Suprapubic skin (tissue), 4 donors: ENCODE data around the gene POLA2. TPM values are rescaled to one million over a fixed set of nuclear protein-coding genes. Genes with fewer than 3 reads are reported as not detected.
A peak's percentile ranks its signal among the peaks of the same experiment; 100 is the strongest.

ENCODE experiments used
- DNase-seq, 2 donors: peaks; one replicate each; pipeline ENCODE4 v3.0.0-alpha.2; 2019; ENCODE audit warnings: low spot score in 2 of 2
- H3K27ac ChIP-seq: fragments of 200-600 bp; sonication (generic); one replicate; pipeline ENCODE4 v1.5.1; 2019
- H3K27me3 ChIP-seq: fragments of 200-600 bp; sonication (generic); one replicate; pipeline ENCODE4 v1.5.1; 2019
- H3K36me3 ChIP-seq: fragments of 200-600 bp; sonication (generic); one replicate; pipeline ENCODE4 v1.5.1; 2019
- H3K4me1 ChIP-seq: fragments of 200-600 bp; sonication (generic); one replicate; pipeline ENCODE4 v1.5.1; 2019
- H3K4me3 ChIP-seq: fragments of 200-600 bp; sonication (generic); one replicate; pipeline ENCODE4 v1.5.1; 2019; ENCODE audit warnings: mild to moderate bottlenecking
- H3K9me3 ChIP-seq: fragments of 200-600 bp; sonication (generic); one replicate; pipeline ENCODE4 v1.5.1; 2019
- CTCF ChIP-seq, 2 donors: fragments of 200-600 bp in 1 of 2; fragments of 450-650 bp in 1 of 2; sonication (generic) in 1 of 2; IDR thresholded peaks; one replicate each; pipeline ENCODE4 v1.5.1; 2016 to 2019; ENCODE audit warnings: antibody characterized with exemption in 2 of 2, mild to moderate bottlenecking in 1 of 2, moderate library complexity in 1 of 2
- EP300 ChIP-seq: sonication (generic); formaldehyde crosslinking; IDR thresholded peaks from one replicate; pipeline ENCODE4 v1.6.1; 2017; ENCODE audit warnings: antibody characterized with exemption
- POLR2A ChIP-seq, 2 donors: fragments of 450-650 bp; IDR thresholded peaks; one replicate each; pipeline ENCODE4 v1.6.1; 2017; ENCODE audit warnings: antibody characterized with exemption in 2 of 2, mild to moderate bottlenecking in 2 of 2, moderate library complexity in 2 of 2
- POLR2AphosphoS5 ChIP-seq, 3 donors: sonication (generic); formaldehyde crosslinking; IDR thresholded peaks; one replicate each; pipeline ENCODE4 v1.6.1; 2017; ENCODE audit warnings: antibody characterized with exemption in 3 of 3
- WGBS: methylation state at CpG from one replicate; pipeline ENCODE4 v1.1.5; 2018; 5-methylcytosine and 5-hydroxymethylcytosine counted together
- total RNA-seq, 4 donors: library from RNA; depleted of rRNA; stranded (reverse); fragments of >200 nt; gene quantifications; one replicate each; pipeline ENCODE4 v1.1.0, GENCODE V29; 2016

Gene POLA2
- total RNA-seq, 4 donors from 2014 or later: 4.5 to 19.7 (median 7.3) TPM

- no peak for TF ChIP-seq POLR2A (IDR thresholded peaks at IDR 0.05)
- DNase-seq: peak in 1 of 2 donors; percentile 82
- 67% methylated on average over 11 of the region's 12 CpGs for WGBS
- Histone ChIP-seq H3K4me3 (no peak overlapping the region), H3K36me3 (peaks cover 41% of the 10 kb centered on the region), H3K27me3 (no peaks in the 10 kb centered on the region), H3K4me1 (peaks cover 31% of the 10 kb centered on the region), H3K9me3 (no peaks in the 10 kb centered on the region), H3K27ac (peak overlapping the region; percentile 70)
Observed at GRCh38 chr11:65298655-65299179, 37.0 kb downstream of the POLA2 start.

- Histone ChIP-seq H3K36me3 (peaks cover 25% of the 10 kb centered on the region), H3K4me3 (no peak overlapping the region), H3K27ac (no peak overlapping the region), H3K4me1 (peaks cover 28% of the 10 kb centered on the region), H3K27me3 (no peaks in the 10 kb centered on the region), H3K9me3 (no peaks in the 10 kb centered on the region)
- WGBS: 88% methylated on average over 17 of the region's 17 CpGs
- no peak for TF ChIP-seq EP300
- TF ChIP-seq POLR2AphosphoS5 (IDR thresholded peaks at IDR 0.05): no peak
- TF ChIP-seq CTCF (IDR thresholded peaks at IDR 0.05): no peak
- no peak for TF ChIP-seq POLR2A (IDR thresholded peaks at IDR 0.05)
- no peak for DNase-seq
Observed at GRCh38 chr11:65300621-65301275, 39.0 kb downstream of the POLA2 start.

GRCh38 chr11:65301491-65302329, 39.9 kb downstream of the POLA2 start:
- no peak for DNase-seq
- Histone ChIP-seq H3K27me3 (no peaks in the 10 kb centered on the region), H3K4me1 (peaks cover 28% of the 10 kb centered on the region), H3K27ac (no peak overlapping the region), H3K36me3 (peaks cover 16% of the 10 kb centered on the region), H3K9me3 (no peaks in the 10 kb centered on the region), H3K4me3 (no peak overlapping the region)
- no peak for TF ChIP-seq POLR2A (IDR thresholded peaks at IDR 0.05)
- TF ChIP-seq CTCF (IDR thresholded peaks at IDR 0.05): no peak
- no peak for TF ChIP-seq EP300
- TF ChIP-seq POLR2AphosphoS5 (IDR thresholded peaks at IDR 0.05): no peak
- WGBS: 82% methylated on average over 6 of the region's 12 CpGs

GRCh38 chr11:65303555-65303954, 41.8 kb downstream of the POLA2 start:
- no peak for DNase-seq
- Histone ChIP-seq H3K4me3 (no peak overlapping the region), H3K4me1 (peaks cover 23% of the 10 kb centered on the region), H3K9me3 (no peaks in the 10 kb centered on the region), H3K27me3 (no peaks in the 10 kb centered on the region), H3K36me3 (peaks cover 4% of the 10 kb centered on the region), H3K27ac (no peak overlapping the region)
- TF ChIP-seq POLR2A (IDR thresholded peaks at IDR 0.05) (no peak), CTCF (IDR thresholded peaks at IDR 0.05) (no peak), EP300 (no peak), POLR2AphosphoS5 (IDR thresholded peaks at IDR 0.05) (no peak)
- WGBS: 79% methylated on average over 1 of the region's 3 CpGs

GRCh38 chr11:65304110-65304509, 42.3 kb downstream of the POLA2 start:
- no peak for DNase-seq
- TF ChIP-seq CTCF (IDR thresholded peaks at IDR 0.05) (no peak), POLR2AphosphoS5 (IDR thresholded peaks at IDR 0.05) (no peak), EP300 (no peak), POLR2A (IDR thresholded peaks at IDR 0.05) (no peak)
- Histone ChIP-seq H3K4me3 (no peak overlapping the region), H3K27me3 (no peaks in the 10 kb centered on the region), H3K27ac (no peak overlapping the region), H3K4me1 (peaks cover 25% of the 10 kb centered on the region), H3K36me3 (peaks cover 4% of the 10 kb centered on the region), H3K9me3 (no peaks in the 10 kb centered on the region)
- 93% methylated on average over 4 of the region's 4 CpGs for WGBS
